ENCODE data around the gene RIPOR2.
"Not testable (repeated sequence)": the region's sequence is repeated elsewhere in the genome, so short reads cannot be mapped to it uniquely, and the experiment has no call there.

The RIPOR2 gene

GRCh38 chr6:24953726-24954125 is 18.0 kb upstream of the RIPOR2 start:
- in situ Hi-C loops (cut with MboI; ENCODE audit: low sequenced_read_pairs): no loop called here

DNA sequence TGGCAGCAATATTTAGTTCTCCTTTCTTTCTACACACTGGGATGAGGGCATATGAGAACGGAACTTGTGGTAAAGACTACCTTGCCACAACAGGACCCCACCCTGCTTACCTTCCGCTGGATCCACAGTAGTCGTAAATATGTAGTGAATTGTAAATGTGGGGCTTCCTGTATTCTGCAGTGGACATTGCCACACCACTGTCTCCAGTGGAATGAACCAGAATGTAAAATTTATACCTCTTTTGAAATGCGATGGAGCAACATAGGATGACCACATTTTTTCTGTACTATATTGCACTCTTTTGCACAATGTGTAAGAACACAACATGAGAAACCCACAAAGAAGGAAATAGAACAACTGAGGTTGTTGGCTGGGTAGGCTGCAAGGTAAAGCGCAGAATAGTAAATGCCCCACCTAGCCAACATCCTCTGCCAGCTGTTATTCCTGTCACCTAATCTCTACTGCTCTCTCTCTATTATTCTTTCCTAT is 16.1 kb upstream of the RIPOR2 start:
- in situ Hi-C loops (cut with MboI; ENCODE audit: low sequenced_read_pairs): no loop called here

DNA sequence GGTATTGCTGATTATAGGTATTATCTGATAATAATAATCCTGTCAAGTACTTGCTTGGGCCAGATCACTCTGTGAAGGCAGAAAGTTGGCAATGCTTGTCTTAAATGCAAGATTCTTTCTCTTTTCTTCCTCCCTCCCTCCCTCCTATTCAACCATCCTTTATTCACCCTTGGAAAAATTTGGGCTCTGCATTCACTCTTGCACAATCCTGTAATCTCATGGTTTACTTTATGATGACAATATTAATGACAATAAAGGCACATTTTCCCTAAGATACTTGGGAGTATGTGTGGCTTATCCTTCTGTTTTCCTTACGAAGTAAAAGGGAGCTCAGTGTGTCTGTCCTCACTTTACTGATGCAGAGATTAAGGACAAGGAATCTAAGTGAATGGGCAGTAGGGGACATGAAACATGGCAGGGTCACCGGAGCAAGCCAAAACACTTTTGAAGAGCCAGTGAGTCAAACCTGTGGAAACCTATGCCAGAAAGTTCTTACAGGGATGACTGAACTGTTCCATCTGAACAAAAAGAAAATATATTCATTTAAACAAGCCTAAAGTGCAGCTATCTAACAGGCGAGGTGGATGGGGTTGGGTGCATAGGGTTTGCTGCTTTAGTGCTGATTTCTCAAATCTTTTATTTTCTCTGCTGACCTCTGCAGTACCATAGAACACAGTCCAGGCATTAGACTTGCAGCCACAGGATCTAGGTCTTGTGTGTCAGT is 14.6 kb upstream of the RIPOR2 start:
- in situ Hi-C loops (cut with MboI; ENCODE audit: low sequenced_read_pairs): no loop called here

- in situ Hi-C loops (cut with MboI; ENCODE audit: low sequenced_read_pairs): no loop called here
Observed at GRCh38 chr6:24949020-24949569, 13.3 kb upstream of the RIPOR2 start.

- in situ Hi-C loops (cut with MboI; ENCODE audit: low sequenced_read_pairs): not testable (repeated sequence)
Observed at GRCh38 chr6:24948261-24948660, 12.5 kb upstream of the RIPOR2 start.

DNA sequence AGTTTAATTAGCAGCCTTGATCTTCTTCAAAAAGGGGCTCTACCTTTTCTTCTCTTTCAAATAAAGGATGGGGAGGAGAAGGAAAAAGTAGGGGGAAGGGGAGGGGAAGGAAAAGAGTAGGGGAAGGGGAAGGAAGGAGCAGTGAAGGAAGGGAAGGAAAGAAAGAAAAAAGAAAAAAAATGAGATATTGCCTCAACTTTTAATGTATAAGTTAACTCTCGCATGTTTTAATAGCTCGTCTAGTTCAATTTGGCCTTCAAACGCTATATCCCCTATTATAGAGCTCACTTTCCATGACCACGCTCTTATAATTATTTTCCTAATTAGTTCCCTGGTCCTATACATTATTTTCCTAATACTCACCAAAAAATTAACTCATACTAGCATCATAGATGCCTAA is 11.9 kb upstream of the RIPOR2 start:
- in situ Hi-C loops (cut with MboI; ENCODE audit: low sequenced_read_pairs): no loop called here

DNA sequence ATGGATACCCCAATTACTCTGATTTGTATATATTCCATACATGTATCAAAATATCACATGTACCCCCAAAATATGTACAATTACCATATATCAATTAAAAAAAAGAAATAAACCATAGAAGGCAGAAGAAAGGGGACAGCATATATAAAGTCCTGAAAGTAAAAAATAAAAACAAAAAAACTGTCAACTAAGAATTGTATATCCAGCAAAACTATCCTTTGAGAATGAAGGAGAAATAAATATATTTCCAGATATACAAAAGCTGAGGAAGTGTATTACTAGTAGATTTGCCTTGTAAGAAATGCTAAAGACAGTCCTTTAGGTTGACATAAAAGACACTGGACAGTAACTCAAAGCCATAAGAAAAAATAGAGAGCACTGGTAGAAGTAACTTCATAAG is 9.3 kb upstream of the RIPOR2 start:
- in situ Hi-C loops (cut with MboI; ENCODE audit: low sequenced_read_pairs): no loop called here

DNA sequence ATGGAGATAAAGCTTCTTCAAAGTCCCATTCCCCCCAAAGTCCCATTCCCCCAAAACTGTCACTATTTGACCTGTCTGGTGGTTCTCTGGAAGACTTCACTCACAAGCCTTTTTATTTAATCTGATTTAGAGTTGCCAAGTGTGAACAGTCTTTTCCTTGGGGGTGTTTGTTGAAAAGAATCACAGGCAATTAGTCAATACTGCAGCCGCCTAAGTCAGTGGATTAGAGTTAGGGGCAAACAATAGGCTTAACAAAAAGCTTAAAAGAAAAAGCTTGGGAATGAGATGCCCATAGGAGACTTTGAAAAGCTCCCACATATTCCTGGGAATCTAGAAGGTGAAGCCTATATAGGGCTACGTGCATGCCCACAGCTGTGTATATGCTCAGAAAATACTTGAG is 8.0 kb upstream of the RIPOR2 start:
- in situ Hi-C loops (cut with MboI; ENCODE audit: low sequenced_read_pairs): no loop called here

DNA sequence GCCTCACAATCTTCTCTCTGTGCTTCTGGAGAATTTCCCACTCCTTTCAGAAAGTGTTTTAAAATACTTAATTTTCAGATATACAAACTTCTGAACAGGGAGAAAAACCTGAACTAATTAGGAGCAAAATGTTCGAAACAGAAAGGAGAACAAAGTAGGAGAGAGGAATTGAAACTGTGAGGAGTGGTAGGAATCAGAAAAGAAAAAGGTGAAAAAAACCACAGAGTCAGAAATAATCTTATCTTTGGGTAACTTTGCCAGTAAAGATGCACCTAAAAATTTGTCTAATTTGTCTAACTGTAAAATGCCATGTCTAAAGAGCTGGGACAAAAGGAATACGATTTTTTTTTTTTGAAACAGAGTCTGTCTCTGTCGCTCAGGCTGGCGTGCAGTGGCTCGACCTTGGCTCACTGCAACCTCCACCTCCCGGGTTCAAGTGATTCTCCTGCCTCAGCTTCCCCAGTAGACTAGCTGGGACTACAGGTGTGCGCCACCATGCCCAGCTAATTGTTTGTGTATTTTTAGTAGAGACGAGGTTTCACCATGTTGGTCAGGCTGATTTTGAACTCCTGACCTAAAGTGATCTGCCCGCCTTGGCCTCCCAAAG is 4.7 kb upstream of the RIPOR2 start:
- in situ Hi-C loops (cut with MboI; ENCODE audit: low sequenced_read_pairs): no loop called here

DNA sequence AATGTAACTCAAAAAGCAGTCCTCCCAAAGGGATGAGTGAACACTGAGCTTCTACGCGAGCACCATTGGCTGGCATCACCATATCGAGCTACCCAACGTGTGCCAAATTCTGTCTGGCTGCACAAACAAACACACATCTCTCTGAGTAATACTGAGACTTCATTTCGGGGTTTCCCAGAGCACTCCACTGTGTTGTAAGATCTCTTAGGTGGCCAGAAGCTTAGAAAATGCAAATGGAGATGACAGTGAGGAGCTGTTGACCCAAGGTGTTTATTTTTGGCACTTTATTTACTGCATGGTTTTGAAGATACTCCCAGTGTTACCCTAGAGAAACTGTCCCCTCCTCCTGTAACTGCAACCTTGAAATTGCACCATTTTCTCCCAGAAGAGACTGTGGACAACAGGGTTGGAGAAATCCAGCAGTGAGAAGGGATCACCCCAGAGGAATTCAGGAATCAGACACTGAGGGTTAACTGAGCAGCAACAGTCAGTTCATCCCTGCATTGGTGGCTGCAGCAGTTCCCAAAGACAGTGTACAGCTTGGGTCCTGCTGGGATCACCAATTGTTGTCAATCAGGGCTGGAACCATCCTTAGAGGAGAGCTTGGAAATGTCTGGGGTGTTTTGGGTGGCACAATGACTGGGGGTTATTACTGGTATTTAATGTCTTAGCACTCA is 1.0 kb upstream of the RIPOR2 start:
- in situ Hi-C loops (cut with MboI; ENCODE audit: low sequenced_read_pairs): no loop called here

DNA sequence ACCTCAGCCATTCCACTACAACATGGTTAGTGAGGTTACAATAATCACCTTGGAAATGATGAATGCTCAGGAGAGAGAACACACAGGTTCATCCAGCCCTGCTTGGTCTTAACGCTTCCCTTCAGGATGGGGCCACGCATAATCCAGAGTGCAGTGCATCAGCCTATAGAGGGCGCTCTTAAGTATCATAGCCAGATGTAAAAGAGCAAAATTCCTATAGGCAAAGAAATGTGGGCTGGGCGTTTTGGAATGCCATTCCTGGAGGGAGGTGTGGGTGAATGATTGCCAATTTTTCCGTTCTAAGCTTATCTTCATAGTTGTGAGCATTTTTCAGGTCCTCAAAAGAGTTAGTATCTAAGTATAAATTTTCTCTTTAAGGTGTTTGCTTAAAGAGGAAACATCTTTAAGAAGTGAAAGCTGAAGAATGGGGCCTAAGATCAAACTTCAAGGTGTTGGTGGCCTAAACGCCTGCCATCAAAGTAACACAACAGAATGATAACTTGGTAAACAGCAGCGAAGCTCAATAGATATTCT is 1.8 kb downstream of the RIPOR2 start:
- in situ Hi-C loops (cut with MboI; ENCODE audit: low sequenced_read_pairs): no loop called here

GRCh38 chr6:24933266-24933665 is 2.5 kb downstream of the RIPOR2 start:
- in situ Hi-C loops (cut with MboI; ENCODE audit: low sequenced_read_pairs): no loop called here

GRCh38 chr6:24932832-24933231 is 2.9 kb downstream of the RIPOR2 start:
- in situ Hi-C loops (cut with MboI; ENCODE audit: low sequenced_read_pairs): no loop called here

GRCh38 chr6:24931718-24932691 is 3.8 kb downstream of the RIPOR2 start:
- in situ Hi-C loops (cut with MboI; ENCODE audit: low sequenced_read_pairs): no loop called here

DNA sequence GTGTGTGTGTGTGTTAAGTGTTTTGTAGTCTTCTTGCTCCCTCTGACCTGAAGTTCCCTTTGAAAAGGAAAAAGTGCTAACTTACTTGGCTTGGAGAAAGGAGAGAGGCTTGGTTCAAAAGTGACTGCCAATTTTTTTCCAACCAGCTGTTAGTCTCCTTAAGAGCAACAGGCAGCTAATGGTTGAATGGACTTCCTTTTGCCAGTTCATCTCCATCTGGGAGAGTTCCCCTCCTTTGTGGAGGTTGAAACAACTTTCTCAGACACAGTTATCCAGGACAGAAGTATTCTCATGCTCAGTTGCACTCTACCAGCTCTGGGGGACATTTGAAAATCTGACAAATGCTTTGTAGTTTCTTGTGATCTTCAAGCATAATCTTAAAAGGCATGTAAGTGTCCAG is 4.5 kb downstream of the RIPOR2 start:
- in situ Hi-C loops (cut with MboI; ENCODE audit: low sequenced_read_pairs): no loop called here

GRCh38 chr6:24930431-24930871 is 5.3 kb downstream of the RIPOR2 start:
- in situ Hi-C loops (cut with MboI; ENCODE audit: low sequenced_read_pairs): no loop called here

DNA sequence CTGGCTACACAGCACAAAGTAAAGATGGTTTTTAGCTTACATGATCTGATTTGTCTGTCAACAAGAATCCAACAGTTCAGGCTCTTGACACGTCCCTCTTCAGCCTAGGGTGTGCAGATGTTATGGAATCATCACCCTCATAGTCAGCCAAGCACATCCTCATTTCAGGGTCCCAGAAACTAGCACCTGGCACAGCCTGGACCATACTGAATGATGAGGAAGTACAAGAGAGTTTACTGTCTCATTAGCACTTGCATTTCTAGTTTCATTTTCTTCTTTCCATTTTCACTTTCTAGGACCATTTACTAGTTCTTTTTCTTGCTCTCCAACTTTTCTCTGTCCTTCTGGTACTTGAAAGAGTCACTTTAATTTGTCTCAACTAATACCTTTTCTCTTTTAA is 6.5 kb downstream of the RIPOR2 start:
- in situ Hi-C loops (cut with MboI; ENCODE audit: low sequenced_read_pairs): no loop called here

DNA sequence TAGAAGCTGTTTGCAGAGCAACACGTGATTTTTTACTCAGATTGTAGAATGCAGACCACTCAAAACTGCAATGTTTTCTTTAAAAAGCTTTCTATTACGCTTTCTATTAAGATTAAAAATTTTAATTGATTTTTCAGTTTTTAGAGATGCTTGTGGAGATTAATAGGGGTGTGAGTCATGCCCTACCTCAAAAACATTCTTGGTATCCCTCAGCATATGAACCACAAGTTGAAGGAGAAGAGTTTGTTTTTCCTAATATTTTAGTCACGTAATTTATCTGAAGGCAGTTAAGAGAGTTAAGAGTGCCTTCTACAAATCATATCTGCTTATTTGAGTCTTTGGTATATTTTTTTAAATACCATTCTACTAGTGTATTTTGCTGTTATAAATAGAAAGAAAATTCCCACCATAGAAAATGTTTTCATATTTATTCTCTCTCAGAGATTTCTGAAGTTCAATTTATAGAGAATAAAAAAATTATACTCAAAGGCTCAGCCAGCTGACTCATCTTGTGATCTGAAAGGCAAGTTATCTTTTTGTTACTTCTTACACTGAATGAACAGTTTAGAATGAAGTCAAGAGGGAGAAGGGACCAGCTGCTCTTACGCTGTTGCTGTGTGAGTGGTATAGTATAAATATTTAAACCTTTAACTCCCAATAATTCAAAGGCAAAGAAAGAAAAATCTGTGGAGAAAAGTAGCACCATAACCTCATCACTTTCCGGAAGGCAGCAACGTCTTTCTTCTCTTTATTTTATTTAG is 7.6 kb downstream of the RIPOR2 start:
- in situ Hi-C loops (cut with MboI; ENCODE audit: low sequenced_read_pairs): no loop called here

DNA sequence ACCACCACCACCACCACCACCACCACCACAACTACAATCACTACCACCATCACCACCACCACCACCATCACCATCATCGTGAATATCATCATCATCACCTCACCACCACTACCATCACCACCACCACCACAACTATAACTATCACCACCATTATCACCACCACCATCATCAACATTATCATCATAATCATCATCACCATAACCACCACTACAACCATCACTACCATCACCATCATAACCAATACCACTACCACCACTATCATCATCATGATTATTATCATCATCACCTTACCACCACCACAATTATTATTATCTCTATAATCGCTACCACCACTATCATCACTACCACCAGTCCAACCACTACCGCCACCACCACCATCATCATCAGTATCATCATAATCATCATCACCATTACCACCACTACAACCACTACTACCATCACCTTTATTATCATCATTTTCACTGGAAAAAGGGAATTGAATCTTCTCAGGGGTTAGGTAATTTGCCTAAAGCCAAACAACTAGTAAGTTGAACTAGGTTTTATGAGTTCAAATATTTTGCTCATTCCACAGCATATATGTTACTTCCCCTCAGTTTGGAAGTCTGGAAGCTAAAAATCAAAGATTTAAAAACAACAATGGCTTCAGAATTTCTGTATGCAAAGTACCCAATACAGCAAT is 8.3 kb downstream of the RIPOR2 start:
- in situ Hi-C loops (cut with MboI; ENCODE audit: low sequenced_read_pairs): no loop called here
